H1 (cell line): ENCODE data around the gene SRRM2. TPM values are rescaled to one million over a fixed set of nuclear protein-coding genes. Genes with fewer than 3 reads are reported as not detected.

Experiments
- CTCF ChIA-PET: fragments of 300-600 bp; sonication (Branson Sonifier 250); formaldehyde crosslinking; loops from one replicate; lab custom pipeline; 2021; ENCODE audit not compliant: partially characterized antibody; lab: Charles Lee
- POLR2A ChIA-PET: fragments of 300-600 bp; sonication (Branson Sonifier 250); formaldehyde crosslinking; loops from one replicate; lab custom pipeline; 2021; ENCODE audit warnings: inconsistent platforms; ENCODE audit not compliant: partially characterized antibody; lab: Charles Lee
- DNase-seq, 2 experiments: peaks; one replicate each; pipeline versions ENCODE4 v3.0.0 to v3.0.0-alpha.2; 2010 to 2022; ENCODE audit warnings: low spot score in 2 of 2, low read depth in 1 of 2, mixed read lengths in 1 of 2
- FAIRE-seq: peaks from 2 replicates; lab custom pipeline; 2011; peaks lifted over from hg19 to GRCh38; lab: Jason Lieb, UNC
- H2AFZ ChIP-seq: 2 replicates; pipeline ENCODE4 v1.8.1; 2012; ENCODE audit warnings: low read length, inconsistent platforms
- H2AK5ac ChIP-seq: 2 replicates; pipeline ENCODE4 v1.6.1; 2013; ENCODE audit warnings: low read depth, low read length
- H2BK120ac ChIP-seq: replicated peaks from 2 replicates; pipeline ENCODE3; 2013; ENCODE audit warnings: low read depth, low read length, inconsistent platforms
- H2BK12ac ChIP-seq: 2 replicates; pipeline ENCODE4 v1.6.1; 2013; ENCODE audit warnings: low read depth, low read length
- H2BK15ac ChIP-seq: 2 replicates; pipeline ENCODE4 v1.6.1; 2013; ENCODE audit warnings: low read length
- H2BK20ac ChIP-seq: 2 replicates; pipeline ENCODE4 v1.6.1; 2013; ENCODE audit warnings: low read length
- H2BK5ac ChIP-seq: 2 replicates; pipeline ENCODE4 v1.6.1; 2013; ENCODE audit warnings: low read depth, low read length
- H3K14ac ChIP-seq: 2 replicates; pipeline ENCODE4 v1.6.1; 2013; ENCODE audit warnings: inconsistent platforms; ENCODE audit not compliant: insufficient read length
- H3K18ac ChIP-seq: 2 replicates; pipeline ENCODE4 v1.6.1; 2013; ENCODE audit warnings: low read length; ENCODE audit errors: extremely low read depth
- H3K23ac ChIP-seq: 2 replicates; pipeline ENCODE4 v1.6.1; 2013; ENCODE audit warnings: inconsistent platforms; ENCODE audit not compliant: insufficient read length
- H3K23me2 ChIP-seq: 2 replicates; pipeline ENCODE4 v1.6.1; 2013; ENCODE audit warnings: low read depth, low read length
- H3K27ac ChIP-seq: 2 replicates; pipeline ENCODE4 v1.6.1; 2011; ENCODE audit warnings: low read depth, low read length, inconsistent platforms
- H3K27me3 ChIP-seq, 4 experiments: replicated peaks in 1 of 4; 1 replicate in 1 of 4; 2 replicates in 3 of 4; pipeline versions ENCODE4 v1.6.1 to v1.8.1; 2011 to 2013; ENCODE audit warnings: low read length in 3 of 4, mild to moderate bottlenecking in 3 of 4, inconsistent platforms in 2 of 4, mixed read lengths in 2 of 4, moderate library complexity in 1 of 4; ENCODE audit not compliant: control insufficient read depth in 3 of 4, insufficient read depth in 3 of 4; ENCODE audit errors: extremely low read depth in 1 of 4
- H3K36me3 ChIP-seq, 4 experiments: 2 replicates each; pipeline versions ENCODE4 v1.6.1 to v1.8.1; 2011 to 2013; ENCODE audit warnings: mild to moderate bottlenecking in 4 of 4, low read length in 3 of 4, moderate library complexity in 2 of 4, control low read depth in 1 of 4, inconsistent platforms in 1 of 4; ENCODE audit not compliant: insufficient read depth in 4 of 4, control insufficient read depth in 2 of 4
- H3K4ac ChIP-seq: replicated peaks from 2 replicates; pipeline ENCODE3; 2013; ENCODE audit warnings: low read length, low read depth, mixed read lengths, inconsistent platforms; ENCODE audit not compliant: insufficient read length
- H3K4me1 ChIP-seq, 4 experiments: replicated peaks in 1 of 4; 1 replicate in 1 of 4; 2 replicates in 3 of 4; pipeline versions ENCODE4 v1.6.1 to v1.8.1; 2011 to 2013; ENCODE audit warnings: low read length in 3 of 4, inconsistent platforms in 2 of 4, mixed read lengths in 1 of 4; ENCODE audit not compliant: insufficient read depth in 4 of 4, control insufficient read depth in 3 of 4
- H3K4me2 ChIP-seq, 2 experiments: 2 replicates each; pipeline versions ENCODE4 v1.6.1 to v1.8.1; 2011 to 2013; ENCODE audit warnings: low read depth in 2 of 2, low read length in 2 of 2, control low read depth in 1 of 2, inconsistent platforms in 1 of 2, mild to moderate bottlenecking in 1 of 2; ENCODE audit not compliant: insufficient read depth in 1 of 2
- H3K4me3 ChIP-seq, 4 experiments: fragments of 200-600, 300-600 bp in 1 of 4; sonication (generic), shearing (Covaris generic), sonication (Bioruptor Twin) in 1 of 4; 2 replicates each; pipeline versions ENCODE4 v1.5.1 to v1.8.1; 2011 to 2016; ENCODE audit warnings: low read length in 4 of 4, low read depth in 3 of 4, control low read depth in 2 of 4, inconsistent platforms in 2 of 4, mild to moderate bottlenecking in 2 of 4, mixed read lengths in 1 of 4, moderate library complexity in 1 of 4; ENCODE audit not compliant: insufficient read depth in 2 of 4; ENCODE audit errors: extremely low read depth in 1 of 4
- H3K56ac ChIP-seq: replicated peaks from 2 replicates; pipeline ENCODE3; 2013; ENCODE audit warnings: low read depth, mild to moderate bottlenecking, mixed read lengths, low read length, inconsistent platforms; ENCODE audit not compliant: insufficient read length
- H3K79me1 ChIP-seq: 2 replicates; pipeline ENCODE4 v1.6.1; 2013; ENCODE audit warnings: low read depth, low read length, control low read depth
- H3K79me2 ChIP-seq, 2 experiments: 2 replicates each; pipeline versions ENCODE4 v1.6.1 to v1.8.1; 2012 to 2013; ENCODE audit warnings: low read length in 2 of 2, mild to moderate bottlenecking in 2 of 2, inconsistent platforms in 1 of 2; ENCODE audit not compliant: insufficient read depth in 2 of 2, control insufficient read depth in 1 of 2
- H3K9ac ChIP-seq, 4 experiments: replicated peaks in 1 of 4; 1 replicate in 1 of 4; 2 replicates in 3 of 4; pipeline versions ENCODE4 v1.6.1 to v1.8.1; 2011 to 2013; ENCODE audit warnings: low read depth in 3 of 4, low read length in 3 of 4, control low read depth in 2 of 4, mild to moderate bottlenecking in 2 of 4, moderate library complexity in 2 of 4, inconsistent platforms in 1 of 4; ENCODE audit errors: extremely low read depth in 1 of 4
- H3K9me3 ChIP-seq, 2 experiments: 2 replicates each; pipeline versions ENCODE4 v1.6.1 to v1.8.1; 2012 to 2013; ENCODE audit warnings: mild to moderate bottlenecking in 2 of 2, moderate library complexity in 2 of 2, control low read depth in 1 of 2, inconsistent platforms in 1 of 2, low read depth in 1 of 2, low read length in 1 of 2, mixed read lengths in 1 of 2; ENCODE audit not compliant: insufficient read depth in 2 of 2
- H4K20me1 ChIP-seq, 2 experiments: replicated peaks in 1 of 2; 2 replicates each; pipeline versions ENCODE3 to v1.8.1; 2011 to 2013; ENCODE audit warnings: inconsistent platforms in 2 of 2, low read length in 2 of 2, mild to moderate bottlenecking in 1 of 2; ENCODE audit not compliant: insufficient read depth in 2 of 2, control insufficient read depth in 1 of 2
- H4K5ac ChIP-seq: 2 replicates; pipeline ENCODE4 v1.6.1; 2013; ENCODE audit warnings: low read length, low read depth, mixed read lengths, inconsistent platforms; ENCODE audit not compliant: insufficient read length
- H4K8ac ChIP-seq: 2 replicates; pipeline ENCODE4 v1.8.0; 2013; ENCODE audit warnings: mild to moderate bottlenecking, moderate library complexity, low read length, inconsistent platforms; ENCODE audit not compliant: insufficient read depth; ENCODE audit errors: extremely low read depth
- H4K91ac ChIP-seq: replicated peaks from 2 replicates; pipeline ENCODE3; 2013; ENCODE audit warnings: low read length, mixed read lengths, inconsistent platforms; ENCODE audit not compliant: insufficient read length
- CTCF ChIP-seq, 3 experiments: IDR thresholded peaks; 1 replicate in 2 of 3; 2 replicates in 1 of 3; pipeline versions ENCODE4 v1.5.1 to v1.6.1; 2011; ENCODE audit warnings: low read length in 3 of 3, mild to moderate bottlenecking in 3 of 3, inconsistent platforms in 2 of 3, low read depth in 1 of 3, moderate library complexity in 1 of 3; ENCODE audit not compliant: insufficient read depth in 1 of 3; ENCODE audit errors: control extremely low read depth in 1 of 3
- GTF2F1 ChIP-seq: IDR thresholded peaks from 2 replicates; pipeline ENCODE4 v1.6.1; 2012; ENCODE audit warnings: low read depth, low read length, improper control_type of control experiment, borderline replicate concordance
- MAX ChIP-seq: IDR thresholded peaks from 2 replicates; pipeline ENCODE4 v1.6.1; 2012; ENCODE audit warnings: inconsistent platforms
- NANOG ChIP-seq: IDR thresholded peaks from 2 replicates; pipeline ENCODE4 v1.6.1; 2011; ENCODE audit warnings: low read length, low read depth, mild to moderate bottlenecking, inconsistent platforms; ENCODE audit not compliant: insufficient read depth, poor library complexity, severe bottlenecking
- POLR2AphosphoS5 ChIP-seq: IDR thresholded peaks from 2 replicates; pipeline ENCODE4 v1.6.1; 2011; ENCODE audit warnings: low read depth, low read length
- RBBP5 ChIP-seq: IDR thresholded peaks from 2 replicates; pipeline ENCODE4 v1.7.1; 2012; ENCODE audit warnings: low read depth, mild to moderate bottlenecking, inconsistent platforms, low read length, moderate library complexity, borderline replicate concordance
- RFX5 ChIP-seq: IDR thresholded peaks from 2 replicates; pipeline ENCODE4 v1.6.1; 2011; ENCODE audit warnings: low read depth, low read length, improper control_type of control experiment, borderline replicate concordance
- SP2 ChIP-seq: IDR thresholded peaks from 2 replicates; pipeline ENCODE4 v1.6.1; 2012; ENCODE audit warnings: mild to moderate bottlenecking, low read length, inconsistent platforms
- WGBS, 2 experiments: shearing (Covaris generic) in 1 of 2; methylation state at CpG; one replicate each; pipeline versions ENCODE4 v1.1.6 to v1.1.7; 2013 to 2015; ENCODE audit warnings: low lambda C conversion rate in 2 of 2, mixed read lengths in 2 of 2, inconsistent platforms in 1 of 2, low coverage in 1 of 2, missing lambda C conversion rate in 1 of 2; ENCODE audit not compliant: insufficient replicate concordance in 2 of 2, insufficient coverage in 1 of 2, insufficient read length in 1 of 2; ENCODE audit errors: extremely low coverage in 1 of 2, missing lambda C conversion rate in 1 of 2; 5-methylcytosine and 5-hydroxymethylcytosine counted together
- polyA plus RNA-seq, 7 experiments: library from polyadenylated mRNA; depleted of rRNA in 3 of 7; stranded (reverse) in 5 of 7; unstranded in 2 of 7; fragments of >200 nt in 5 of 7; fragments of 200-250 nt in 2 of 7; gene quantifications; 1 replicate in 5 of 7; 2 replicates in 1 of 7; 4 replicates in 1 of 7; pipeline versions ENCODE4 v1.2.1 to v1.2.3, GENCODE V29; 2011 to 2013; ENCODE audit warnings: missing spikeins in 2 of 7, mixed read lengths in 2 of 7
- total RNA-seq: library from RNA; stranded (reverse); fragmentation: NEBNext Ultra II Directional; extraction: Animal tissue kit (Norgen Biotek cat#: 25700); gene quantifications from 2 replicates; pipeline ENCODE4 v1.2.1, GENCODE V29; 2021

Gene SRRM2
- total and polyA plus RNA-seq, 2 of the 8 experiments (the other 6 are each of a cell fraction or from before 2014, with no cell fraction given), result 300 to 579 TPM

- TF ChIP-seq MAX (no peak), CTCF (IDR thresholded peaks at IDR 0.05; ENCODE audit: control extremely low read depth in 1 of 3, insufficient read depth in 1 of 3, low read depth in 1 of 3, low read length in 3 of 3) (no peak), RFX5 (no peak), RBBP5 (no peak), NANOG (no peak), GTF2F1 (no peak), POLR2AphosphoS5 (no peak), SP2 (no peak)
These were observed 46.3 kb downstream of the SRRM2 start for GRCh38 chr16:2798723-2799204.

More at GRCh38 chr16:2798723-2799204, 46.3 kb downstream of the SRRM2 start:
- no peaks in the 10 kb centered on the region for H3K27me3 ChIP-seq
- WGBS, 2 experiments, result 98% methylated on average over 6 of the region's 39 CpGs; no CpG with 5 or more reads in 1 of the 2 experiments
- no peak overlapping the region for H3K27ac ChIP-seq
- no peak overlapping the region for H3K14ac ChIP-seq
- H3K79me1 ChIP-seq, result no peaks in the 10 kb centered on the region
- no peak overlapping the region for H2BK15ac ChIP-seq
- no peak overlapping the region for H2BK120ac ChIP-seq
- H3K4ac ChIP-seq, result no peak overlapping the region
- no peak overlapping the region for H2BK20ac ChIP-seq
- no peak overlapping the region for H3K23ac ChIP-seq
- no peak overlapping the region for H3K4me2 ChIP-seq
- no peak overlapping the region for H2BK12ac ChIP-seq
- H3K23me2 ChIP-seq, result no peaks in the 10 kb centered on the region
- no peaks in the 10 kb centered on the region for H3K79me2 ChIP-seq
- H3K18ac ChIP-seq, result no peak overlapping the region
- no peak overlapping the region for H2BK5ac ChIP-seq
- H3K9me3 ChIP-seq, result peaks cover under 1 to 1% of the 10 kb centered on the region in 2 experiments; a peak in 2 of 4 replicates
- peak overlapping the region; percentile 25 for H4K8ac ChIP-seq
- H4K5ac ChIP-seq, result no peak overlapping the region
- no peak overlapping the region for H3K4me3 ChIP-seq
- H2AFZ ChIP-seq, result no peak overlapping the region
- ChIA-PET POLR2A (no interaction called here), CTCF (interaction anchor here (1.3 to 2.1 kb wide), 6 partner anchors 13 to 70 kb away, joined by 5 to 12 read pairs (median 6); no protein-coding TSS in a partner anchor)
- no peaks in the 10 kb centered on the region for H4K20me1 ChIP-seq
- no peaks in the 10 kb centered on the region for H3K4me1 ChIP-seq
- H2AK5ac ChIP-seq, result no peak overlapping the region
- DNase-seq, result no peak
- H4K91ac ChIP-seq, result no peak overlapping the region
- H3K9ac ChIP-seq, result no peak overlapping the region
- H3K36me3 ChIP-seq, result no peaks in the 10 kb centered on the region
- H3K56ac ChIP-seq, result no peak overlapping the region
- no peak for FAIRE-seq
